HepG2 (cell line): ENCODE data around the gene PLCB1. TPM values are rescaled to one million over a fixed set of nuclear protein-coding genes. Genes with fewer than 3 reads are reported as not detected.

Source experiments
- AGO2 ChIP-seq: fragments of 200-400 bp; formaldehyde crosslinking; optimal IDR thresholded peaks from 2 replicates; pipeline ENCODE3; 2017; ENCODE audit warnings: mild to moderate bottlenecking, low read depth, low read length, moderate library complexity
- AHR ChIP-seq: IDR thresholded peaks from 2 replicates; pipeline ENCODE4 v1.6.1; 2018; ENCODE audit warnings: missing genetic modification reagents, missing compliant biosample characterization
- ARHGAP35 ChIP-seq: sonication (generic); formaldehyde crosslinking; IDR thresholded peaks from 2 replicates; pipeline ENCODE4 v1.9.0; 2022; ENCODE audit warnings: mild to moderate bottlenecking, inconsistent platforms, moderate library complexity, missing genetic modification reagents, borderline replicate concordance
- ARNTL ChIP-seq: sonication (generic); formaldehyde crosslinking; IDR thresholded peaks from 2 replicates; pipeline ENCODE4 v1.4.0; 2020; ENCODE audit warnings: mild to moderate bottlenecking, missing genetic modification reagents
- FOXO1 ChIP-seq: sonication (generic); formaldehyde crosslinking; IDR thresholded peaks from 2 replicates; pipeline ENCODE4 v1.4.0; 2020; ENCODE audit warnings: missing genetic modification reagents
- KLF6 ChIP-seq: IDR thresholded peaks from 2 replicates; pipeline ENCODE4 v1.8.0; 2016; ENCODE audit warnings: missing biosample characterization, missing genetic modification reagents
- MTA1 ChIP-seq: sonication (generic); formaldehyde crosslinking; IDR thresholded peaks from 2 replicates; pipeline ENCODE4 v1.4.0; 2020; ENCODE audit warnings: missing genetic modification reagents, mild to moderate bottlenecking, borderline replicate concordance
- RXRA ChIP-seq: sonication (generic); formaldehyde crosslinking; IDR thresholded peaks from 2 replicates; pipeline ENCODE4 v1.5.1; 2020; ENCODE audit warnings: missing genetic modification reagents
- SAFB2 ChIP-seq: sonication (generic); formaldehyde crosslinking; IDR thresholded peaks from 2 replicates; pipeline ENCODE4 v1.5.1; 2020; ENCODE audit warnings: missing genetic modification reagents, low read depth, mild to moderate bottlenecking, borderline replicate concordance
- SMYD3 ChIP-seq: sonication (generic); formaldehyde crosslinking; IDR thresholded peaks from 2 replicates; pipeline ENCODE4 v1.8.1; 2023; ENCODE audit warnings: mild to moderate bottlenecking, missing genetic modification reagents
- YEATS2 ChIP-seq: sonication (generic); formaldehyde crosslinking; IDR thresholded peaks from 2 replicates; pipeline ENCODE4 v1.4.0; 2020; ENCODE audit warnings: missing genetic modification reagents, borderline replicate concordance
- ZNF547 ChIP-seq: sonication (generic); formaldehyde crosslinking; IDR thresholded peaks from 2 replicates; pipeline ENCODE4 v1.5.1; 2020; ENCODE audit warnings: mild to moderate bottlenecking, missing genetic modification reagents
- ZNF672 ChIP-seq: sonication (generic); formaldehyde crosslinking; IDR thresholded peaks from 2 replicates; pipeline ENCODE4 v1.8.1; 2022; ENCODE audit warnings: missing genetic modification reagents
- polyA plus RNA-seq, 8 experiments: library from polyadenylated mRNA; depleted of rRNA in 3 of 8; stranded (reverse) in 7 of 8; unstranded in 1 of 8; fragments of >200 nt; fragmentation: Illumina TruSeq in 4 of 8; extraction: Trizol in 4 of 8; gene quantifications; 2 replicates each; pipeline versions ENCODE4 v1.2.1 to v1.2.3, GENCODE V29; 2011 to 2016; ENCODE audit warnings: low read depth in 4 of 8, missing spikeins in 1 of 8, mixed read lengths in 1 of 8; ENCODE audit not compliant: insufficient read depth in 1 of 8
- total RNA-seq, 5 experiments: library from RNA; depleted of rRNA; stranded (reverse); fragments of >200 nt; fragmentation: Illumina TruSeq; extraction: Trizol; gene quantifications; 2 replicates each; pipeline ENCODE4 v1.2.3, GENCODE V29; 2016; ENCODE audit warnings: low read depth in 1 of 5
- TF ChIP-seq, protein P1 (sequence below): sonication (generic); formaldehyde crosslinking; IDR thresholded peaks from 2 replicates; pipeline ENCODE4 v1.4.0; 2020; ENCODE audit warnings: mild to moderate bottlenecking, missing genetic modification reagents
- TF ChIP-seq, protein P2 (sequence below): sonication (generic); formaldehyde crosslinking; IDR thresholded peaks from 2 replicates; pipeline ENCODE4 v1.5.0; 2020; ENCODE audit warnings: mild to moderate bottlenecking, missing genetic modification reagents, borderline replicate concordance
- TF ChIP-seq, protein P3 (sequence below): sonication (generic); formaldehyde crosslinking; IDR thresholded peaks from 2 replicates; pipeline ENCODE4 v1.5.0; 2020; ENCODE audit warnings: missing genetic modification reagents, mild to moderate bottlenecking, borderline replicate concordance
- TF ChIP-seq, protein P4 (sequence below): sonication (generic); formaldehyde crosslinking; IDR thresholded peaks from 2 replicates; pipeline ENCODE4 v1.4.0; 2020; ENCODE audit warnings: mild to moderate bottlenecking, missing genetic modification reagents

The PLCB1 gene
- total and polyA plus RNA-seq, 2 of the 13 experiments (the other 11 are each of a cell fraction or from before 2014, with no cell fraction given) = 42.4 to 55.9 TPM

DNA sequence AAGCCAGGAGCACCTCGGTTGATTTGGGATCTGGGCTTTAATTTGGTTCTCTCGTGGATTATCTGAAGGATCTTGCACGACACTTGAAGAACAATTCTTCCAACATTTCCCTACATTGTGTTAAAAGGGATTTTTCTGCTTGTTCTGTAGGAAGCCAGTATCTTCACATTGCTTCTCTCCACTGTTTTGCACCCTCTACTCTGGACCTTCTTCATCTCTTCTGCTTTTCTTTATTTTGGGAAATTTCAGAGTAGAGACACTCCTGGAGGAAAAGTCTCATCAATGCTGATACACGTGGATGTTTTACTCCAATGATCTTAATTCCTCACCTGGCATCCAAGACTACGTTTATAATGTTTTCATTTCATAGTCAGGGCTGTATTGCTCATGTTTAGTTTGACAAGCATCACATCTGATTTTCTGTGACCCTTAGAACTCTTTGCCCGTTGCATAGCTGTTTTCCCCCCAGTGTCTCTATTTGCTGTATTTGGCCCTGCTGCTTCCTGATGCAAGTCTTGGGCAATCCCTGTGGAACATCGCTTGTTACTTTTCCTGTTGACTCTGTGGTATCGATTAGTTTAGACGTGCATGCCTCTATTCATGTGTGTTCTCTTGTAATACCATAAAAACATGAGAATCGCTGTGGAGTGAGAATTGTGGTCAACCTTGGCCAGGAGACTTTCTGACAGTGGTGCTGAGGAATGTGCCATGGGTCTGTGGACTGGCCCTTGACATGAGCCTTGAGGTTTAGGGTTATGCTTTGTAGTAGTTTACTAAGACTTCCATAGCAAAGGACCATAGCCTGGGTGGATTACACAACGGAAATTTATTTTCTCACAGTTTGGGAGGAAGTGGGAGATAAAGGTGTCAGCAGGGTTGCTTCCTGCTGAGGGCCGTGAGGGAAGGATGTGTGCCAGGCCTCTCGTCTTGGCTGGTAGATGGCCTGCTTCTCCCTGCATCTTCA lies 12.5 kb downstream of the PLCB1 start (continued):
- TF ChIP-seq, protein P1, sequence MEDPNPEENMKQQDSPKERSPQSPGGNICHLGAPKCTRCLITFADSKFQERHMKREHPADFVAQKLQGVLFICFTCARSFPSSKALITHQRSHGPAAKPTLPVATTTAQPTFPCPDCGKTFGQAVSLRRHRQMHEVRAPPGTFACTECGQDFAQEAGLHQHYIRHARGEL = no peak
- TF ChIP-seq, protein P2, sequence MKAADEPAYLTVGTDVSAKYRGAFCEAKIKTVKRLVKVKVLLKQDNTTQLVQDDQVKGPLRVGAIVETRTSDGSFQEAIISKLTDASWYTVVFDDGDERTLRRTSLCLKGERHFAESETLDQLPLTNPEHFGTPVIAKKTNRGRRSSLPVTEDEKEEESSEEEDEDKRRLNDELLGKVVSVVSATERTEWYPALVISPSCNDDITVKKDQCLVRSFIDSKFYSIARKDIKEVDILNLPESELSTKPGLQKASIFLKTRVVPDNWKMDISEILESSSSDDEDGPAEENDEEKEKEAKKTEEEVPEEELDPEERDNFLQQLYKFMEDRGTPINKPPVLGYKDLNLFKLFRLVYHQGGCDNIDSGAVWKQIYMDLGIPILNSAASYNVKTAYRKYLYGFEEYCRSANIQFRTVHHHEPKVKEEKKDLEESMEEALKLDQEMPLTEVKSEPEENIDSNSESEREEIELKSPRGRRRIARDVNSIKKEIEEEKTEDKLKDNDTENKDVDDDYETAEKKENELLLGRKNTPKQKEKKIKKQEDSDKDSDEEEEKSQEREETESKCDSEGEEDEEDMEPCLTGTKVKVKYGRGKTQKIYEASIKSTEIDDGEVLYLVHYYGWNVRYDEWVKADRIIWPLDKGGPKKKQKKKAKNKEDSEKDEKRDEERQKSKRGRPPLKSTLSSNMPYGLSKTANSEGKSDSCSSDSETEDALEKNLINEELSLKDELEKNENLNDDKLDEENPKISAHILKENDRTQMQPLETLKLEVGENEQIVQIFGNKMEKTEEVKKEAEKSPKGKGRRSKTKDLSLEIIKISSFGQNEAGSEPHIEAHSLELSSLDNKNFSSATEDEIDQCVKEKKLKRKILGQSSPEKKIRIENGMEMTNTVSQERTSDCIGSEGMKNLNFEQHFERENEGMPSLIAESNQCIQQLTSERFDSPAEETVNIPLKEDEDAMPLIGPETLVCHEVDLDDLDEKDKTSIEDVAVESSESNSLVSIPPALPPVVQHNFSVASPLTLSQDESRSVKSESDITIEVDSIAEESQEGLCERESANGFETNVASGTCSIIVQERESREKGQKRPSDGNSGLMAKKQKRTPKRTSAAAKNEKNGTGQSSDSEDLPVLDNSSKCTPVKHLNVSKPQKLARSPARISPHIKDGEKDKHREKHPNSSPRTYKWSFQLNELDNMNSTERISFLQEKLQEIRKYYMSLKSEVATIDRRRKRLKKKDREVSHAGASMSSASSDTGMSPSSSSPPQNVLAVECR (CRISPR knock-in tag) = peak; percentile 92
- TF ChIP-seq MTA1 (CRISPR knock-in tag) (no peak; the same call in 1 of the 2 replicates), ARNTL (CRISPR knock-in tag) (peak; percentile 94), ZNF547 (CRISPR knock-in tag) (no peak; the same call in 1 of the 2 replicates), SMYD3 (CRISPR knock-in tag) (peak; percentile 94), KLF6 (CRISPR knock-in tag) (peak; percentile 97), FOXO1 (CRISPR knock-in tag) (peak; percentile 100), RXRA (CRISPR knock-in tag) (peak; percentile 91; the same call in 1 of the 2 replicates), AGO2 (no peak), SAFB2 (CRISPR knock-in tag) (peak; percentile 77), YEATS2 (peak; percentile 85; the same call in 1 of the 2 replicates), ARHGAP35 (CRISPR knock-in tag) (0 out of 2 replicates have a peak, but pooled peaks have one; percentile 21), ZNF672 (CRISPR knock-in tag) (no peak), AHR (CRISPR knock-in tag) (no peak)
- TF ChIP-seq, protein P3, sequence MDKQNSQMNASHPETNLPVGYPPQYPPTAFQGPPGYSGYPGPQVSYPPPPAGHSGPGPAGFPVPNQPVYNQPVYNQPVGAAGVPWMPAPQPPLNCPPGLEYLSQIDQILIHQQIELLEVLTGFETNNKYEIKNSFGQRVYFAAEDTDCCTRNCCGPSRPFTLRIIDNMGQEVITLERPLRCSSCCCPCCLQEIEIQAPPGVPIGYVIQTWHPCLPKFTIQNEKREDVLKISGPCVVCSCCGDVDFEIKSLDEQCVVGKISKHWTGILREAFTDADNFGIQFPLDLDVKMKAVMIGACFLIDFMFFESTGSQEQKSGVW (CRISPR knock-in tag) = no peak; the same call in 1 of the 2 replicates
- TF ChIP-seq, protein P4, sequence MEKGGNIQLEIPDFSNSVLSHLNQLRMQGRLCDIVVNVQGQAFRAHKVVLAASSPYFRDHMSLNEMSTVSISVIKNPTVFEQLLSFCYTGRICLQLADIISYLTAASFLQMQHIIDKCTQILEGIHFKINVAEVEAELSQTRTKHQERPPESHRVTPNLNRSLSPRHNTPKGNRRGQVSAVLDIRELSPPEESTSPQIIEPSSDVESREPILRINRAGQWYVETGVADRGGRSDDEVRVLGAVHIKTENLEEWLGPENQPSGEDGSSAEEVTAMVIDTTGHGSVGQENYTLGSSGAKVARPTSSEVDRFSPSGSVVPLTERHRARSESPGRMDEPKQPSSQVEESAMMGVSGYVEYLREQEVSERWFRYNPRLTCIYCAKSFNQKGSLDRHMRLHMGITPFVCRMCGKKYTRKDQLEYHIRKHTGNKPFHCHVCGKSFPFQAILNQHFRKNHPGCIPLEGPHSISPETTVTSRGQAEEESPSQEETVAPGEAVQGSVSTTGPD (CRISPR knock-in tag) = peak; percentile 93; the same call in 1 of the 2 replicates
